Measurements from ENCODE around the gene TRIM40. TPM values are rescaled to one million over a fixed set of nuclear protein-coding genes. Genes with fewer than 3 reads are reported as not detected.
A peak's percentile ranks its signal among the peaks of the same experiment; 100 is the strongest.

Gene TRIM40
- total and polyA plus RNA-seq, 2 of the 13 experiments (the other 11 are each of a cell fraction or from before 2014, with no cell fraction given): 0.58 TPM; not detected in 1

GRCh38 chr6:30163918-30164654 lies 28.1 kb downstream of the TRIM40 start (continued):
- TF ChIP-seq ZFP91 (CRISPR knock-in tag; IDR thresholded peaks at IDR 0.05; ENCODE audit: borderline replicate concordance) (peak; percentile 1; the same call in 1 of the 2 replicates), DMAP1 (CRISPR knock-in tag; IDR thresholded peaks at IDR 0.05) (no peak), ZSCAN29 (CRISPR knock-in tag; conservative IDR thresholded peaks at IDR 0.05) (no peak), BATF2 (CRISPR knock-in tag; IDR thresholded peaks at IDR 0.05) (peak; percentile 58; the same call in 1 of the 2 replicates), ATRX (CRISPR knock-in tag; IDR thresholded peaks at IDR 0.05; ENCODE audit: borderline replicate concordance) (no peak), TGIF2 (CRISPR knock-in tag; IDR thresholded peaks at IDR 0.05) (0 out of 2 replicates have a peak, but pooled peaks have one; percentile 32), ZNF18 (CRISPR knock-in tag; IDR thresholded peaks at IDR 0.05; ENCODE audit: insufficient replicate concordance) (no peak), POGZ (CRISPR knock-in tag; IDR thresholded peaks at IDR 0.05) (no peak), ZNF629 (CRISPR knock-in tag; conservative IDR thresholded peaks at IDR 0.05) (no peak), ZNF407 (CRISPR knock-in tag; IDR thresholded peaks at IDR 0.05; ENCODE audit: not compliant biosample characterization) (peak; percentile 82), ZNF263 (CRISPR knock-in tag; IDR thresholded peaks at IDR 0.05) (0 out of 2 replicates have a peak, but pooled peaks have one; percentile 45), ARID5B (CRISPR knock-in tag; IDR thresholded peaks at IDR 0.05) (no peak)

All from HepG2 (cell line).